AG08396 (cell line): ENCODE measurements around the gene NSUN6.
"Not testable (repeated sequence)": the region's sequence is repeated elsewhere in the genome, so short reads cannot be mapped to it uniquely, and the experiment has no call there.

Experiments
- DNase-seq: peaks from one replicate; pipeline ENCODE4 v3.0.0; 2012; ENCODE audit warnings: low spot score, mixed read lengths

Gene NSUN6

DNA sequence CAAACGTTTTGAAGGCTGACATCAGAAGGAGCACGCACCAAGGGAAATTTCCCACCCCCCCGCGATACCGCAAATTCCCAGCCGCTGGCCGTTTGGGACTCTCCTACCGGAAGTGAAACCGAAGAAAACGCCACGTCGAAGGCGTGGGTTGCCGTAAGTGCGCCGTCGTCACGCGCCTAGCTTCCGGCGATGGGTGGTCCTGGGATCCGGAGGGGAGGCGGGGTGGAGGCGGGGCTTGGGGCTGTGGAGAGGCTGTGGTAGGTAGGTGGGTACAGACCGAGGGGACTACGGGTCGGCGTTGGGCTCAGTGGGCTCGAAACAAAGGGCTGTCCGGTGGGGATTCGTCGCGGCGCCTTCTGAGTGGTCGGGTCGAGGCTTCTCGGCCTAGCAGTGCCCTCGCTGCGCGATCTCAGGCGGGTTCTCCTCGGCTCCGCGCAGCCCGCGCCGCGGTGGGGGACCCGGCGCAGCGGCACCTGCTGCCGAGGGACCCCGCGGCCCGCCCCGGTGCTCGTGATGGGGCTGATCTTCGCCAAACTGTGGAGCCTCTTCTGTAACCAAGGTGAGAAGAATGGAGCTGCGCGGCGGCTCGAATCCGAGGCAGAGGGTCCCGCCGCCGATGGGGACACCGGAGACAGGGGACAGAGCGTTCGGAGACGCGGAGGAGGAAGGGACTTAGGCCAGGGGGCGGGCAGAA lies 7.9 kb upstream of the NSUN6 start, which contains the start of gene ARL5B:
ARL5B (plus strand) TSS at position 307 of the 694 bp plus-strand sequence; CDS start at position 514, 207 bp downstream.
- peak; percentile 93 for DNase-seq

DNA sequence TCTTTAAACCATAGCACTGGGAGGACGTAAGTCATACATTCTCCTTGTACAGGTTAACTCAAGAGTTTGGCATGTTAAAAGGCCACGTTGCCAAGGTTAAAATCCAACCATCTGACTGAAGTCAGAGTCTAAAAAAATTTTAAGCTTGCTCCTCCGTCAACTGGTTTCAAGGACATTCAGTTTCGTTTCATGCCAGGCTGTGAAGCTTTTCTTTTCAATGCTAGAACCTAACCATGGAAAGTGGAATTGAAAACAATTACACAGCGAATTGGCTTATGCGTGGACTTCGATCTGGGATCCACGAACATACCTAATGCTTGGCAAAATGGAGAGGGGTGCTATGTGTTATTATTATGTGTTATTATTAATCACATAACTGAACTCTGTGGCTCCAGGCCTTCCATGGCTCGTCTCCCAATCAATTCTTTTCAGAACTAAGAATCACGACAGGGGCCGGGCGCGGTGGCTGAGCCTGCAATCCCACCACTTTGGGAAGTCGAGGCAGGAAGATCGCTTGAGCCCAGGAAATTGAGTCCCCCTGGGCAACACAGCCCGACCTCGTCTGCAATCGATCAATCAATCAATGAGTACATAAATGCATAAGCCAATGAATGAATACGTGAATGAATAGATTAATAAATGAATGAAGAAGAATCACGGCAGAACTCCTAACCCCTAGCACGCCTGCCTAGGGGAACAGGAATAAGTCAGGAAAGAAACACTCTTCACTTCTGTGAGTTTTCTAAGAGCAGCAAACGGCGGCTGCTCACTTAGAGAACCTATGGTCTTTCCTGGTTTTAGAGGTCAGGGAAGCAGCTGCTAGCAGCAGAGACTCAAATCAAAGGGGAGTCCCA lies 7.1 kb upstream of the NSUN6 start:
- DNase-seq: no peak

DNA sequence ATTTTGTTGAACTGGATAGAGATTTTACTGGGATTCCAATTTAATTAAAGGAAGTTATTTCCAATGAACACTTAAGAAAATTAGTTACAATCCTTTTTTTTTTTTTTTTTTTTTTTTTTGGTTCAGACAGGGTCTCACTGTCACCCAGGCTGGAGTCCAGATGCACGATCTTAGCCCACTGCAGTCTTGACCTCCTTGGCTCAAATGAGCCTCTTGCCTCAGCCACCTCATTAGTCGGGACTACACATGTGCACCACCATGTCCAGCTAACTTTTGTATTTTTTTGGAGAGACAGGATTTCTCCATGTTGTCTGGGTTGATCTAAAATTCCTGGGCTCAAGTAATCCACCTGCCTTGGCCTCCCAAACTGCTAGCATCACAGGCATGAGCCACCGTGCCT lies 5.3 kb upstream of the NSUN6 start:
- no peak for DNase-seq

DNA sequence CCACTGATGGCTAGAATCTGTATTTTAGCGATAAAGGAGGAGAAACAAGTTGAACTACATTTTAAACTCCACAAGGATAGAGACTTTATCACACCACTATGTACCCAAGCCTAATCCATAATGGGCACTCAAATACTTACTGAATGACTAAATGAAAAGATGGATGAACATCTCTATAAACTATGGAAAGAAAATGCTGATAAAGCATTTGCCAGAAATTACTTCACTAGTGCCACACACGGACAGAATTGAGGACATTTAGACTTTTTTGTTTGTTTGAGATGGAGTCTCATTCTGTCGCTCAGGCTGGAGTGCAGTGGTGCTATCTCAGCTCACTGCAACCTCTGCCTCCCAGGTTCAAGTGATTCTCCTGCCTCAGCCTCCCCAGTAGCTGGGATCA lies 1.7 kb upstream of the NSUN6 start:
- no peak for DNase-seq

DNA sequence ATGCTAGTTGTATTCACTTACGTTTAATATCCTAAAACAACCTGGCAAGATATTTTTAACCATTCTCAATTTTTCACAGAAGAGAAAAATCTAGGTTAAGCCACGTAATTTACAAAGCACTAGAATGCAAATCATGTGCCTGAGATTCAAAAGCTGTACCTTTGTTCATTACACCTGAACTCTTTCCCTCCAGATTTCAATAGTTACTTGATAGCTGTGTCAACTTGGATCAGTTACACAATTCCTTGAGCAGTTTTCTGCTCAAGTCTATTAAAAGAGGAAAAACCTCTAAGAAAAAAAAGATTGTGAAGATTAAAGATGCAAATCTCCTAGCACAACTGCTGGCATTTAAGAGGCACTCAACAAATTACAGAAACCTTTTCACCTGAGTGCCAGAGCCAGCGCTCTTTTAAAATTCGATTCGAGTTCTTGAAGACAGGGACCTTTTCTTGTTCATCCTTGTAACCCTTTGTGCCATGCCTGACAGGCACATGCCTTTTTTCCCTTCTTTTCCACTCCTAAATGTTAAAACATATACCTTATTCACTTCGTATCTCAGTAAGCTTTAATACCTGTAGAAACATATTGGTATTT lies 886 bp downstream of the NSUN6 start:
- no peak for DNase-seq

DNA sequence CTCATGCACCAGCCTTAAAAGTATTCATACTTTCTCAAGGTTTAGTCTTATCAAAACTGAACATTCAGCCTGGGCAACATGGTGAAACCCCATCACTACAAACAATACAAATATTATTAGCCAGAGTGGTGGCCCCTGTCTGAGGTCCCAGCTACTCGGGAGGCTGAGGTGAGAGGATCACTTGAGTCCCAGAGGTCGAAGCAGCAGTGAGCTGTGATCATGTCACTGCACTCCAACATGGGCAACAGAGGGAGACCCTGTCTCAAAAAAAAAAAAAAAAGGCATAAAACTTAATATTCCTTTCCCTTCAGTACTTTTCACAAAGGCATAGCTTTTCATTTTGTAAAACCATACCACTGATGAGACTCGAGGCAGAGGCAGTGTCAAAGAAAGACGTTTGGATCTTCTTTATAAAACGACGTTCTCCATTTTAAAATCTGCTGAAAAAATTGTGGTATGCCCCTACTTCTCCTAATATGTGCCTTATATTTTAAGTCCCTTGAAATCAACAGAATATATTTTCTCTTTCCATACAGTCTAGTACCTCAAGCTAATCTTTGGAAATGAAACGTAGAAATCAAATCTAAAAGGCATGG lies 1.9 kb downstream of the NSUN6 start:
- no peak for DNase-seq

DNA sequence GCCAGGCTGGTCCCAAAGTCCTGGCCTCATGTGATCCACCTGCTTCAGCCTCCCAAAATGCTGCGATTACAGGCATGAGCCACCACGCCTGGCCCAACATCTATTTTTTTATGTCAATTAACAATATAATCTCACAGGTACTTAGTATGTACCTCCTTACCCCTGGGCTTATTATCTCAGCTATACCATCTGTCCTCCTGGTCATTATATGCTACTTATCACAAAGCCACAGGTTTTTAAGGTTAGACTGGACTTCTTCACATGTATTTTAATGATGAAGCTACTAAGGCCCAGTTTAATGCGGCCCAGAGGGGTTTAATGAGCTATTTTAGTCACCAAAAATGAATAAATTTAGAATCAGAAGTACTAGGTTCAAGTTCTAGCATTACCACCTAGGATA lies 3.4 kb downstream of the NSUN6 start:
- DNase-seq: no peak

DNA sequence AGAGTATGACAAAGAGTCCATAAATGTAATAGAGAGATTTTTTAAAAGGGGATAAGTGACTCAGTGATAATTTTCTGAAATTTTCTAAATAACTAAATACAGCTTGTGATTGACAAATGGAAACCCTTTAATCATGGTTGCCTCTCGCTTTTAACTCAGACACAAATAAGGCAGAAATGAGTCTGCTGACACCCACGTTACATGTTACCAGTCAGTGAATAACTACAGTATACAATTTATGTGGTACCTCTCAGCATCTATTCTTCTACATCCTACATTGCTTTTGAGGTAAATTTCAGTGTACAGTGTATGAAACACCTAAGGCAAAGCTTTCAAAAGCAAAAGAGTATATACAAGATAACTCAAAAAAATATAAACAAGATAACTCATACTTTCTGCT lies 4.2 kb downstream of the NSUN6 start:
- no peak for DNase-seq

DNA sequence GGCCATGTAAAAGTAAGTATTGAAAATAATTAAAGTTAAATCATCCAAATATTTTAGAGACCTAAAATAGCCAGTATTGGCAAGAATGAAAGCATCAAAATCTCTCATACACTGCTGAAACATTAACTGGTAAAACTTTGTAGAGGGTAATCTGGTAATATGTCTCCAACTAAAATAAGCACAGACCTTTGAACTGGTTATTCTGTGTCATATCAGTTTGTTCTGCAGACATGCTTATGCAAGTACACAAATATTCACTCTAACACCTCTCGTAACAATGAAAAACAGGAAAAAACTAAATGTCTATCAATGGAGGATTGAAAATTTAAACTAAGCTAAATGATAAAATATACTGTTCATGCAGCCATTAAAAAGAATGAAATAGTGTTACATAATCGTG lies 11.7 kb downstream of the NSUN6 start:
- DNase-seq: not testable (repeated sequence)

DNA sequence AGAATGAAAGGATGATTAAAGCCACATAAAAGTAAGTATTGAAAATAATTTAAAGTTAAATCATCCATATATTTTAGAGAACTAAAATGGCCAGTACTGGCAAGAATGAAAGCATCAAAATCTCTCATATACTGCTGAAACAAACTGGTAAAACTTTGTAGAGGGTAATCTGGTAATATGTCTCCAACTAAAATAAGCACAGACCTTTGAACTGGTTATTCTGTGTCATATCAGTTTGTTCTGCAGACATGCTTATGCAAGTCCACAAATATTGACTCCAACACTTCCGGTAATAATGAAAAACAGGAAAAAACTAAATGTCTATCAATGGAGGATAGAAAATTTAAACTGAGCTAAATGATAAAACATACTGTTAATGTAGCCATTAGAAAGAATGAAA lies 14.0 kb downstream of the NSUN6 start:
- not testable (repeated sequence) for DNase-seq

DNA sequence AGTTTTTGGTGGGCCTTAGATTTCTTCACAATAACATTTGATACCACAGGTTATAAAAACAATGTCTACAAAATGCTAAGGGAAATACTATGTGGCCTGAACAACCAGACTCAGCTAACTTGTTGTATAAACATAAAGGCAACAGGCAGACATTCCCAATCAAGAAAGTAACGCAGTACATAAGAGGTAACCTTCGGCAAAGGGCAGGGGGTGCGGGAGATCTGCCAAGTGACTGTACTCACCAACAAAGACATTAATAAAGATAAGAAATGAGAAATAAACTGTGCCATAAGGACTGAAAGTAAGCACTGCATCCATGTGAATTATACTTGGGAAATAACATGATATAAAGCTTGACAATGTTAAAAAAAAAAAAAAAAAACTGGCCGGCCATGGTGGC lies 15.4 kb downstream of the NSUN6 start:
- DNase-seq: no peak

DNA sequence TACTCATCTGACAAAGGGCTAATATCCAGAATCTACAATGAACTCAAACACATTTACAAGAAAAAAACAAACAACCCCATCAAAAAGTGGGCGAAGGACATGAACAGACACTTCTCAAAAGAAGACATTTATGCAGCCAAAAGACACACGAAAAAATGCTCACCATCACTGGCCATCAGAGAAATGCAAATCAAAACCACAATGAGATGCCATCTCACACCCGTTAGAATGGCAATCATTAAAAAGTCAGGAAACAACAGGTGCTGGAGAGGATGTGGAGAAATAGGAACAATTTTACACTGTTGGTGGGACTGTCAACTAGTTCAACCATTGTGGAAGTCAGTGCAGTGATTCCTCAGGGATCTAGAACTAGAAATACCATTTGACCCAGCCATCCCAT lies 18.9 kb downstream of the NSUN6 start:
- not testable (repeated sequence) for DNase-seq

DNA sequence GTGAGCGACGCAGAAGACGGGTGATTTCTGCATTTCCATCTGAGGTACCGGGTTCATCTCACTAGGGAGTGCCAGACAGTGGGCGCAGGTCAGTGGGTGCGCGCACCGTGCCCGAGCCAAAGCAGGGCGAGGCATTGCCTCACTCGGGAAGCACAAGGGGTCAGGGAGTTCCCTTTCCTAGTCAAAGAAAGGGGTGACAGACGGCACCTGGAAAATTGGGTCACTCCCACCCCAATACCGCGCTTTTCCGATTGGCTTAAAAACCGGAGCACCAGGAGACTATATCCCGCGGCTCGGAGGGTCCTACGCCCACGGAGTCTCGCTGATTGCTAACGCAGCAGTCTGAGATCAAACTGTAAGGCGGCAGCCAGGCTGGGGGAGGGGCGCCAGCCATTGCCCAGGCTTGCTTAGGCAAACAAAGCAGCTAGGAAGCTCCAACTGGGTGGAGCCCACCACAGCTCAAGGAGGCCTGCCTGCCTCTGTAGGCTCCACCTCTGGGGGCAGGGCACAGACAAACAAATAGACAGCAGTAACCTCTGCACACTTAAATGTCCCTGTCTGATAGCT lies 23.9 kb downstream of the NSUN6 start:
- DNase-seq: not testable (repeated sequence)

DNA sequence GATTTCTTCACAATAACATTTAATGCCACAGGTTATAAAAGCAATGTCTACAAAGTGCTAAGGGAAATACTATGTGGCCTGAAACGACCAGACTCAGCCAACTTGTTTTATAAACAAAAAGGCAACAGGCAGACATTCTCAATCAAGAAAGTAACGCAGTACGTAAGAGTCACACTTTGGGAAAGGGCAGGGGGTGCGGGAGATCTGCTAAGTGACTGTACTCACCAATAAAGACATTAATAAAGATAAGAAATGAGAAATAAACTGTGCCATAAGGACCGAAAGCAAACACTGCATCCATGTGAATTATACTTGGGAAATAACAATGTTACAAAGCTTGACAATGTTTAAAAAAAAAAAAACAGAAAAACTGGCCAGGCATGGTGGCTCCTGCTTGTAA lies 25.5 kb downstream of the NSUN6 start:
- no peak for DNase-seq

DNA sequence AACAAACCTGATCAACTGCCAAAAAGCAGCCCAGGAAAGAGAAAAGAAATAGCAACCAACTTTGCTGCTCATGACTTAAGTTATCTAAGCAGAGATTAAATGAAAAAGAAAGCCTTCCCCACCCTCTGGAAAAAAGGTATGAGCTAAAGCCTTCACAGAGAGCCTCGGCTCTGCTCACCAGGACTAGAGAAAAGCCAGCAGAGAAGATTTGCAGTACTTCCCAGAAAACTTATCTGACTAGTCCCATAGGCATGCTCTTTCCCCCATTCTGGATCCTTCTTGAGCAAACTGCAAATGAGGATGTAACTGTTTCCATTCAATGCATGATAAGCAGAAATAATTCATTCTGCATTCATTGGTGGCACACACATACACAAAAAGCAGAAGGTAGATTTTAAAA lies 27.7 kb downstream of the NSUN6 start:
- DNase-seq: peak; percentile 13

DNA sequence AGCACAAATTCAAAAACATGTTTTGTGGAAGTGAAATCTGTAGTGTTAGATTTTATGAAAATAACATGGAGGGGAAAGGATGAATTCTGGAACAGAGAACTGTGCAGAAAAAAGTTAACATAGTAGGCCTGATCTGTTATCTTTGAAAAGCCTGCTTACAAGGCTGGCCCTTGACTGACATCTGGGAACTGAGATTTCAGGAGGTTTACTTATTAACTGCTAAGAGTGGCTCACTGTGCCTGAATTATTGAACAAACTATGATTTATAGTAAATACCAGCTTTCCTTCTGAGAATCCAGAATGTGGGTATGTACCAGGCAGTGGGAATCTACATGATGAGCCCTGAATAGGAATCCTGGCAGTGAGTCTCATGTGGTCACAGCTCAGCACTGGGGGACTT lies 30.5 kb downstream of the NSUN6 start:
- no peak for DNase-seq

DNA sequence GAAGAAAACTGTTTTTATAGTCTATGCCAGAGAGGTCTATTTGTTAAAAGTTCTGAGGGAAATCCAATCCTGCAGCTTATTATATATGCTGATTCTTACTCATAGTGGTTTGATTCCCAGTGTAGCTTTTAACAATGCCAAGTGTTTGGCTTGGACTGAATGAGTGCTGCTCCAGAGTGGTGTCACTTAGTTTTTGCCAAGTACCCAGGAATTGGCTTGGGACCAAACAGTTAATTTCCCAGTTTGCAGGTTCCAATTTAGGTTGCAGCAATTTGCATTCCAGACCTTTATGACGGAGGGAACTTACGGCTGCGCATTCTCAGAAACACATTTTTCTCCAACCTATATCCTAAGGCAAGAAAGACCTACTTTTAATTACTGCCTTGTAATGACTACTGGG lies 32.4 kb downstream of the NSUN6 start:
- DNase-seq: no peak

DNA sequence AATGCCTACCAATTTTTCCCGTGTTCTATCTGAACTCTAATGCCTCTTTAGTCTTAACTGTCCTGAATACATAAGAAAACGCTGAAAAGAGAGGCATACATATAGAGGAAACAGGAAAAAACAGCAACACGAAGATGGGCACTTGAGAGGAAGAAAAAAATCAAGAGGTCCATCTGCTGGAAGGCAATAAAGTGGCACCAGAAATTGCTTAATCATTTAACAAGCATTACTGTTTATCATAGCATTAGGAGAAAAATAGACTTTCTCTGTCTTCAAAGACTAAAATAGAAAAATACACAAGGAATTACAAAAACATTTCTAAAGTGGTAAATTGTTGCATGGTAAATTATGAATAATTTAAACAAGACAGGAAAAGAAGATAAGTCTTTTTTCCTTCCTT lies 35.0 kb downstream of the NSUN6 start:
- no peak for DNase-seq

DNA sequence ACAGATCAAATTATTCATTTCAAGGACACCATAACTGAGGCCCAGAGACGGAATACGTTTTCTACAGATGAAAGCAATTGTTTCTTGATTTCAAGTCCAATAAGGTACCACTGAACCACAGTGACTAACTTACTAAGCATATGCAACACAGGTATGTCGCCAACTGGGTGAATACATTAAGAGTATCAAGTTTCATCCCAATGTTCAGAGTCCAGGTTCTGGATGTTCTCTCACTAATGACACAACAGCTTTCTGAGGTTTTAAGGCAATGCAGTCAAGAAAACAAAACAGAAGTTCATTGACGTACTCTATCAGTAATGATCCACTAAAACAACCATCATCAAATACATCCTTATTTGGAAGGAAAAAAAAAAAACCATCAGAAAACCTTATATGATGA lies 35.8 kb downstream of the NSUN6 start:
- no peak for DNase-seq

DNA sequence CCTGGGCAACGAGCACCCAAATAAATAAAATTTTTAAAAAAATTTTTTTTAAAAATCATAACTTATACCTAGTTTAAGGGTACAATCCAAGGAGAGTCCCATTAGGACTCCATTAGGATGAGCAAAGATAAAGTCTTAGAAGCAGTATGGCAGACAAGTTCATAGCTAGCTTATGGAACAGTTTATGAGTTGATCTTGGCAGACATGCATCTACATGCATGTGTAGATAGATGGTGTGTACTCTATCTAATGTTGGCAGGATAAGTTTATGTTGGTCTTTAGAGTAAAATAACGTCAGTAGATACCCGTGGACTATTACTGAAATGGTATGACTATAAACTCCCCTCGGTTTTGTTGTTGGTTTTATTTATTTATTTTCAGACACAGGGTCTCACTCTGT lies 40.2 kb downstream of the NSUN6 start:
- DNase-seq: no peak

DNA sequence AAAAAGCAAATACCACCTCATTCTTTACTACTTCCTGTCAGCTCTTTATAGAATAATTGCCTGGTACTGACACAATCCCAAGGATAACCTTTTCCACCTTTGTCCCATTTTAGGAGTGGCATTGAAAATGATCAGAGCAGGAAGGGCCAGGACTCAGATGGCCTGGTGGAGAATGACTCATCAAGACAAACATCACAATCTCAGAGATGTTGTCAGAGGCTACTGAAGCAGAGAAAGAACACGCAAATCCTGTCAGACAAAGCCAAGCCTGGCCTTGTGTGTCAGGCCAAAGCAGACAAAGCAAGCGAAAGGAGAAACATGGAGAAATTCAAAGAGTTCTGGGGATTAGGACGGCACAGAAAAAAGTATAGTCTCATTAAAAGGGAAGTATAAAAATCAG lies 40.9 kb downstream of the NSUN6 start:
- DNase-seq: peak; percentile 55

DNA sequence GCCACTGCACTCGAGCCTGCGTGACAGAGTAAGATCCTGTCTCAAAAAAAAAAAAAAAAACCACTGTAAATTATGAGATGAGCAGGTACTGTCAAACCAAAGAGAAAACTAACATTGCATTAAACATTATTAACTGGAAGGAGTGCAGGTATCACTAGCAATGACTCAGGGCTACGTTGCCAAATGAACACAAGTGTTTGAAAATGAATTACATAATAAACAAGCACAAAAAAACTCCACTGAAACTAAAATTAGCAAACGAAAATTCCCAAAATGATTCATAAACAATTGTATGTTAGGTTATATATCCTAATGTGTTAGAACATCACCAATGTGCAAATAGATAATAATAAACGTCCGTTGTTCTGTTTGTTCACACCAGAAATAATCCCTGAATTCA lies 42.8 kb downstream of the NSUN6 start:
- no peak for DNase-seq
